Measurements from ENCODE around the gene FNDC4.
"Not testable (repeated sequence)": the region's sequence is repeated elsewhere in the genome, so short reads cannot be mapped to it uniquely, and the experiment has no call there.

- not testable (repeated sequence) for TF ChIP-seq CTCF (IDR thresholded peaks at IDR 0.05); ZFX (IDR thresholded peaks at IDR 0.05; ENCODE audit: borderline replicate concordance)
Measured at GRCh38 chr2:27539649-27540048, 44.6 kb upstream of the FNDC4 start.

All from 22Rv1 (cell line).